CD14-positive monocyte (primary cell): ENCODE measurements around the gene ENPP6. TPM values are rescaled to one million over a fixed set of nuclear protein-coding genes. Genes with fewer than 3 reads are reported as not detected.

Experiments
- DNase-seq, 3 donors: peaks; one replicate each; pipeline ENCODE4 v3.0.0-alpha.2; 2011 to 2022
- H2AFZ ChIP-seq: 2 replicates; pipeline ENCODE4 v1.6.0; 2012; ENCODE audit warnings: mild to moderate bottlenecking, low read depth, low read length, inconsistent platforms; ENCODE audit not compliant: insufficient read depth, poor library complexity, severe bottlenecking
- H3K27ac ChIP-seq, 2 donors: 1 replicate in 1 of 2; 2 replicates in 1 of 2; pipeline ENCODE4 v1.5.1; 2012 to 2013; ENCODE audit warnings: low read length in 2 of 2, control low read depth in 1 of 2, inconsistent platforms in 1 of 2, low read depth in 1 of 2, mild to moderate bottlenecking in 1 of 2
- H3K27me3 ChIP-seq, 2 donors: one replicate each; pipeline versions ENCODE4 v1.6.0 to v1.6.1; 2011 to 2013; ENCODE audit warnings: low read length in 2 of 2; ENCODE audit not compliant: control insufficient read depth in 2 of 2, insufficient read depth in 2 of 2
- H3K36me3 ChIP-seq, 2 donors: replicated peaks in 1 of 2; 1 replicate in 1 of 2; 2 replicates in 1 of 2; pipeline versions ENCODE4 v1.5.1 to v1.6.1; 2012 to 2013; ENCODE audit warnings: low read length in 2 of 2, control low read depth in 1 of 2, inconsistent platforms in 1 of 2, mild to moderate bottlenecking in 1 of 2; ENCODE audit not compliant: insufficient read depth in 2 of 2, control insufficient read depth in 1 of 2
- H3K4me1 ChIP-seq, 2 donors: 1 replicate in 1 of 2; 2 replicates in 1 of 2; pipeline versions ENCODE4 v1.5.1 to v1.6.1; 2012 to 2013; ENCODE audit warnings: low read length in 2 of 2, control low read depth in 1 of 2, inconsistent platforms in 1 of 2, mild to moderate bottlenecking in 1 of 2, moderate library complexity in 1 of 2; ENCODE audit not compliant: insufficient read depth in 2 of 2, control insufficient read depth in 1 of 2
- H3K4me2 ChIP-seq: replicated peaks from 2 replicates; pipeline ENCODE3; 2012; ENCODE audit warnings: low read length, moderate library complexity, mild to moderate bottlenecking; ENCODE audit not compliant: poor library complexity, severe bottlenecking; ENCODE audit errors: extremely low read depth
- H3K4me3 ChIP-seq, 3 experiments: fragments of 200-600 bp in 1 of 3; sonication (generic) in 1 of 3; replicated peaks in 1 of 3; 1 replicate in 2 of 3; 2 replicates in 1 of 3; pipeline ENCODE4 v1.5.1; 2011 to 2013; ENCODE audit warnings: low read length in 3 of 3, mild to moderate bottlenecking in 3 of 3, control low read depth in 2 of 3, low read depth in 2 of 3, inconsistent platforms in 1 of 3, moderate library complexity in 1 of 3
- H3K79me2 ChIP-seq: 2 replicates; pipeline ENCODE4 v1.6.0; 2012; ENCODE audit warnings: mild to moderate bottlenecking, control low read depth, inconsistent platforms, low read length, moderate library complexity; ENCODE audit not compliant: insufficient read depth
- H3K9ac ChIP-seq: 2 replicates; pipeline ENCODE4 v1.6.0; 2017; ENCODE audit warnings: low read length, mild to moderate bottlenecking; ENCODE audit not compliant: insufficient read depth, poor library complexity, severe bottlenecking
- H3K9me3 ChIP-seq, 2 donors: replicated peaks in 1 of 2; 1 replicate in 1 of 2; 2 replicates in 1 of 2; pipeline versions ENCODE4 v1.5.1 to v1.6.1; 2012 to 2013; ENCODE audit warnings: low read length in 2 of 2, control low read depth in 1 of 2; ENCODE audit not compliant: control insufficient read depth in 1 of 2, insufficient read depth in 1 of 2
- H4K20me1 ChIP-seq: 2 replicates; pipeline ENCODE4 v1.6.0; 2012; ENCODE audit warnings: mild to moderate bottlenecking, low read length, control low read depth, moderate library complexity; ENCODE audit not compliant: insufficient read depth
- H3K27ac Mint-ChIP-seq, 7 donors: one replicate each; pipeline ENCODE4 v1.8.0; 2020; ENCODE audit warnings: mild to moderate bottlenecking in 7 of 7, mixed read lengths in 7 of 7, moderate library complexity in 6 of 7, inconsistent platforms in 2 of 7
- H3K27me3 Mint-ChIP-seq, 3 donors: one replicate each; pipeline ENCODE4 v1.8.0; 2021 to 2022; ENCODE audit warnings: low read depth in 3 of 3, mild to moderate bottlenecking in 3 of 3, mixed read lengths in 3 of 3, moderate library complexity in 3 of 3, inconsistent platforms in 1 of 3
- H3K36me3 Mint-ChIP-seq, 2 donors: one replicate each; pipeline ENCODE4 v1.8.0; 2020; ENCODE audit warnings: mixed read lengths in 2 of 2, inconsistent platforms in 1 of 2, mild to moderate bottlenecking in 1 of 2
- H3K4me1 Mint-ChIP-seq: one replicate; pipeline ENCODE4 v1.8.0; 2020; ENCODE audit warnings: mild to moderate bottlenecking, mixed read lengths
- H3K4me3 Mint-ChIP-seq, 2 donors: one replicate each; pipeline ENCODE4 v1.8.0; 2020; ENCODE audit warnings: mild to moderate bottlenecking in 2 of 2, mixed read lengths in 2 of 2, moderate library complexity in 1 of 2
- H3K9me3 Mint-ChIP-seq, 7 donors: one replicate each; pipeline ENCODE4 v1.8.0; 2020 to 2022; ENCODE audit warnings: mixed read lengths in 7 of 7, mild to moderate bottlenecking in 6 of 7, moderate library complexity in 6 of 7, inconsistent platforms in 2 of 7
- CTCF ChIP-seq: fragments of 200-600 bp; IDR thresholded peaks from one replicate; pipeline ENCODE4 v1.8.0; 2022; ENCODE audit warnings: antibody characterized with exemption, mild to moderate bottlenecking
- WGBS: methylation state at CpG from one replicate; pipeline ENCODE4 v1.1.5; 2013; ENCODE audit warnings: missing lambda C conversion rate; ENCODE audit not compliant: insufficient coverage; 5-methylcytosine and 5-hydroxymethylcytosine counted together
- intact Hi-C, 2 donors: fragments of 100-400 bp; cut with micrococcal nuclease; formaldehyde crosslinking; loops; one replicate each; pipeline versions ENCODE4 v1.15.0 to v1.15.1; 2023
- polyA plus RNA-seq, 3 donors: library from polyadenylated mRNA; depleted of rRNA in 1 of 3; unstranded in 2 of 3; stranded (reverse) in 1 of 3; fragments of 300-500 nt in 2 of 3; fragments of >200 nt in 1 of 3; fragmentation: Illumina TruSeq in 2 of 3; gene quantifications; 1 replicate in 2 of 3; 2 replicates in 1 of 3; pipeline ENCODE4 v1.2.3, GENCODE V29; 2012 to 2021

The ENPP6 gene
- polyA plus RNA-seq, 3 donors: 0.05 TPM; not detected in 2

- no peak for TF ChIP-seq CTCF
- Histone ChIP-seq H3K79me2 (no peaks in the 10 kb centered on the region), H3K27ac (no peak overlapping the region), H3K36me3 (no peaks in the 10 kb centered on the region), H4K20me1 (no peaks in the 10 kb centered on the region), H3K4me1 (no peaks in the 10 kb centered on the region), H3K9me3 (no peaks in the 10 kb centered on the region), H2AFZ (no peak overlapping the region), H3K27me3 (no peaks in the 10 kb centered on the region), H3K4me3 (no peak overlapping the region), H3K4me2 (no peak overlapping the region), H3K9ac (no peak overlapping the region)
- Mint-ChIP-seq H3K4me3 (no peak overlapping the region), H3K4me1 (no peaks in the 10 kb centered on the region), H3K27me3 (peaks cover 5 to 8% (median 5%) of the 10 kb centered on the region in 3 donors), H3K27ac (no peak overlapping the region), H3K9me3 (peaks cover 0 to 5% (median 2%) of the 10 kb centered on the region in 7 donors), H3K36me3 (no peaks in the 10 kb centered on the region)
- 95% methylated on average over 4 of the region's 6 CpGs for WGBS
- intact Hi-C loops: no loop called here
- no peak for DNase-seq
Observed at GRCh38 chr4:184191267-184191666, 26.4 kb downstream of the ENPP6 start.

- Histone ChIP-seq H3K4me1 (no peaks in the 10 kb centered on the region), H3K9me3 (no peaks in the 10 kb centered on the region), H3K27ac (no peak overlapping the region), H3K9ac (no peak overlapping the region), H3K79me2 (no peaks in the 10 kb centered on the region), H3K4me2 (no peak overlapping the region), H3K4me3 (no peak overlapping the region), H2AFZ (no peak overlapping the region), H3K36me3 (no peaks in the 10 kb centered on the region), H4K20me1 (no peaks in the 10 kb centered on the region), H3K27me3 (no peaks in the 10 kb centered on the region)
- H3K4me3 Mint-ChIP-seq: no peak overlapping the region
- peaks cover 5 to 10% (median 5%) of the 10 kb centered on the region in 3 donors for H3K27me3 Mint-ChIP-seq
- DNase-seq: no peak
- H3K4me1 Mint-ChIP-seq: no peaks in the 10 kb centered on the region
- intact Hi-C loops: no loop called here
- no peak for TF ChIP-seq CTCF
- H3K9me3 Mint-ChIP-seq: peaks cover 0 to 5% (median 2%) of the 10 kb centered on the region in 7 donors
- H3K36me3 Mint-ChIP-seq: no peaks in the 10 kb centered on the region
- 98% methylated on average over 4 of the region's 4 CpGs for WGBS
- no peak overlapping the region for H3K27ac Mint-ChIP-seq
Observed at GRCh38 chr4:184190711-184191110, 27.0 kb downstream of the ENPP6 start.
